Cardiac muscle cell (in vitro differentiated cells and primary cell): ENCODE measurements around the gene GLS. TPM values are rescaled to one million over a fixed set of nuclear protein-coding genes. Genes with fewer than 3 reads are reported as not detected.
"Not testable (repeated sequence)": the region's sequence is repeated elsewhere in the genome, so short reads cannot be mapped to it uniquely, and the experiment has no call there.

ENCODE experiments used
- DNase-seq, 2 donors: peaks; one replicate each; pipeline versions ENCODE4 v3.0.0 to v3.0.0-alpha.2; 2010 to 2017; ENCODE audit warnings: low read depth in 1 of 2, low spot score in 1 of 2
- H3K27ac ChIP-seq: fragments of 200-600 bp; sonication (generic); 2 replicates; pipeline ENCODE4 v1.5.1; 2016
- H3K27me3 ChIP-seq: fragments of 200-600 bp; sonication (generic); 2 replicates; pipeline ENCODE4 v1.6.0; 2016; ENCODE audit warnings: control low read depth
- H3K36me3 ChIP-seq: fragments of 200-600 bp; sonication (generic); 2 replicates; pipeline ENCODE4 v1.5.1; 2016; ENCODE audit warnings: control low read depth
- H3K4me1 ChIP-seq: fragments of 200-600 bp; sonication (generic); 2 replicates; pipeline ENCODE4 v1.8.1; 2017; ENCODE audit warnings: low read depth, mild to moderate bottlenecking, mixed run types
- H3K4me3 ChIP-seq: fragments of 200-600 bp; sonication (generic); 2 replicates; pipeline ENCODE4 v1.5.1; 2016; ENCODE audit warnings: mild to moderate bottlenecking
- H3K9me3 ChIP-seq: fragments of 200-600 bp; sonication (generic); 2 replicates; pipeline ENCODE4 v1.5.1; 2017; ENCODE audit warnings: low read depth, mild to moderate bottlenecking, control low read depth
- polyA plus RNA-seq: library from polyadenylated mRNA; unstranded; fragments of >200 nt; fragmentation: Nextera tagmentation; extraction: Ambion mirVana; gene quantifications from 2 replicates; pipeline ENCODE4 v1.2.1, GENCODE V29; 2016
- total RNA-seq: library from RNA; depleted of rRNA; stranded (reverse); fragments of >200 nt; gene quantifications from 2 replicates; pipeline ENCODE4 v1.2.3, GENCODE V29; 2016
- TF ChIP-seq, protein P1 (sequence below): IDR thresholded peaks from 2 replicates; pipeline ENCODE4 v1.5.1; 2012; ENCODE audit warnings: low read depth, mild to moderate bottlenecking, low read length

The GLS gene
- total and polyA plus RNA-seq, 2 experiments from 2014 or later, result 35.2 to 80.8 TPM

DNA sequence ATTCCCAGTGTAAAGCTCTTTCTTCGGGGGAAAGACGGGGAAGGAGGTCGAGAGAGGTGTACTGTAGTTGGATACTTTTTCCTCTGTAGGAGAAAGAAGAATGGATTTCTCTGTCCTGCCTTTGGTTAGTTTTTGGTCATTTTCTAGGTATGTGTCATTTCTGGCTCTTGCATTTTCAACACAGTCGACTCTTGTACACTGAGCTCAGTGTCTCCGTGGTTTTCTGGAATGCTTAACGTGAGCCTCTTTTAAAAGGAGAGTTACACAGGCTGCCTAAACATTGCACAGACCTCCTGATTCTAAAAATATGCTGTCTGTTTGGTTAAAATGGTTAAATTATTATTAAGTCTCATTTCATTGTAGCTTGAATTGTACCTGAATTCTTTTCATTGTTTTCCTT lies 21.8 kb upstream of the GLS start:
- Histone ChIP-seq H3K27ac (peak overlapping the region; percentile 35), H3K36me3 (no peaks in the 10 kb centered on the region), H3K27me3 (no peaks in the 10 kb centered on the region), H3K4me3 (no peak overlapping the region), H3K9me3 (no peaks in the 10 kb centered on the region), H3K4me1 (peaks cover 26% of the 10 kb centered on the region)
- TF ChIP-seq, protein P1, sequence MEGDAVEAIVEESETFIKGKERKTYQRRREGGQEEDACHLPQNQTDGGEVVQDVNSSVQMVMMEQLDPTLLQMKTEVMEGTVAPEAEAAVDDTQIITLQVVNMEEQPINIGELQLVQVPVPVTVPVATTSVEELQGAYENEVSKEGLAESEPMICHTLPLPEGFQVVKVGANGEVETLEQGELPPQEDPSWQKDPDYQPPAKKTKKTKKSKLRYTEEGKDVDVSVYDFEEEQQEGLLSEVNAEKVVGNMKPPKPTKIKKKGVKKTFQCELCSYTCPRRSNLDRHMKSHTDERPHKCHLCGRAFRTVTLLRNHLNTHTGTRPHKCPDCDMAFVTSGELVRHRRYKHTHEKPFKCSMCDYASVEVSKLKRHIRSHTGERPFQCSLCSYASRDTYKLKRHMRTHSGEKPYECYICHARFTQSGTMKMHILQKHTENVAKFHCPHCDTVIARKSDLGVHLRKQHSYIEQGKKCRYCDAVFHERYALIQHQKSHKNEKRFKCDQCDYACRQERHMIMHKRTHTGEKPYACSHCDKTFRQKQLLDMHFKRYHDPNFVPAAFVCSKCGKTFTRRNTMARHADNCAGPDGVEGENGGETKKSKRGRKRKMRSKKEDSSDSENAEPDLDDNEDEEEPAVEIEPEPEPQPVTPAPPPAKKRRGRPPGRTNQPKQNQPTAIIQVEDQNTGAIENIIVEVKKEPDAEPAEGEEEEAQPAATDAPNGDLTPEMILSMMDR, result no peak
- DNase-seq, result peak in 1 of 2 donors; percentile 75

DNA sequence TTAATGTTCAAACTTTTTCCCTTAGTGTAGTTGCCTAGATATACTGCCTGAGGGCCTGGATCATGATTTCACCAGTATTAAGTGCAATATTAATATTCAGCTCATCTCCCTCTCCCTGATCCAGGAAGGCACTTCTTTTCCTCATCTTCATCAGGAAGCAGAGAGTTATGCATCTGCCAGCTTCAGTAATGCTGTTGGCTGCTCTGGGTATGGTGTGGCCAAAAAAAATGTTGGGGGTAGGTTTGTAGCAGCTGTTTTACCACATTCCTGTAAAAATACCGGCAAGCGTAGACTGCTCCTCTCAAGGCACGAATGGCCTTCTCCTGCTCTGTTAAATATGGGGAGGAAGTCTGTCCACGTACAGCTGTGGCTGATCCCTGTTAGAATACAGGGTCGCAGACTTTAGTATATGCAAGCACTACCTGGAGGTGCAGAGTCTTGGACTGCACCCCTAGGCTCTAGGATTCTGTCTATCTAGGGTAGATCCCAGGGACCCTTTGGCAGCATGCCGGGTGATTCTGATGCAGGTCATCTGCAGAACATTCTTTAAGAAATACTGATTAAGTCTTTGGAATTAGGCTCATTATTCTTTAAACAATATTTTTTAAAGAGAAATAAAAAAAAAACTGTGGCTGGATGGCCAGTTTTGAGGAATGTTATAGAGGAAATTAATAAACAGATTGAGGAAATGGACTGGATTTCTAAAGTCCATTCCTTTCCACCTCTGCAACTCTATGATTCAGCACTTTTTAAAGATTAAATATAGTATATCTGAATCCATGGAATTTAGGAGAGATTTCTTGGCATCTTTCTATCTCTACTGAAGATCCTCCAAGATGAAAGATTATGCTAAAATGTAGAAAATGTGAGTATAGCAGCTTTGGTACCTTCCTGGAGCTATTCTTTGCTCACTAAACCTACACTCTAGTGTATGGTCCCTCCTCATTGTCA lies 21.0 kb upstream of the GLS start:
- Histone ChIP-seq H3K4me3 (no peak overlapping the region), H3K27ac (peak overlapping the region; percentile 21)
- DNase-seq, result peak in 1 of 2 donors; percentile 55

DNA sequence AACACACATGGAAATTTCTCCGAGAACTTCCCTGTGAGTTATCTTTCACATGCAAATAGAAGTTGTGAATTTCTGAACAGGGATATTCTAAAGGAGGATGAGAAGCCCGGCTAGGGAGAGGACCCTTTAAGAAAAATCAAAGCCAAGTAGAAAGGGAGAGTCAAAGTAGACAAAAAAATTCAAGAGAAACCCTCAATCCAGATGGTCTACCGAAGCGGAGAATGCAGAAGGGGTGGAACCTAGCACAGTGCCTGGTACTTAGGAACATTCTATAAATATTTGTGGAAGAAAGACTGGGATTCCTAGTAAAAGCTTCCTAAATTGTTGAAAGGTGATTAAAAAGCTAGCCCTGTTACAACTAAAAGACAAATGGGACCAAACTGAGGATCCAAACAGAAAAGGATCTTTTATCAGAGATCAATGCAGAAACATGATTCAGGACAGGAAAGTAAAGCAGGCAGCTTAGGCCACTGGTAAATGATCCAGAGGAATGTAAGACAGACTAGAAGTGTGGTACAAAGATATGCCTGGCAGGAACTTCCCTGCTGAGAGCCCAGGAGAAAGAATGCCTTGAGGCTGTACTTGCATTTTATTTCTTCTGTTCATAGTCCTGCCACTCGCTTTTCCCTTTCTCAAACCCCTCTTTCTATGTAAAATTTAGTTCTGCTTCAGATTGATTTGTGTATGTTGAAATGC lies 19.5 kb upstream of the GLS start:
- no peaks in the 10 kb centered on the region for H3K27me3 ChIP-seq
- DNase-seq, result no peak
- no peaks in the 10 kb centered on the region for H3K9me3 ChIP-seq
- no peaks in the 10 kb centered on the region for H3K36me3 ChIP-seq
- peaks cover 34% of the 10 kb centered on the region for H3K4me1 ChIP-seq
- TF ChIP-seq, protein P1, result no peak
- H3K27ac ChIP-seq, result no peak overlapping the region
- H3K4me3 ChIP-seq, result no peak overlapping the region

More for the DNA sequence above, 21.0 kb upstream of the GLS start:
- no peaks in the 10 kb centered on the region for H3K9me3 ChIP-seq
- TF ChIP-seq, protein P1, result no peak
- H3K4me1 ChIP-seq, result peaks cover 34% of the 10 kb centered on the region
- no peaks in the 10 kb centered on the region for H3K27me3 ChIP-seq
- H3K36me3 ChIP-seq, result no peaks in the 10 kb centered on the region

DNA sequence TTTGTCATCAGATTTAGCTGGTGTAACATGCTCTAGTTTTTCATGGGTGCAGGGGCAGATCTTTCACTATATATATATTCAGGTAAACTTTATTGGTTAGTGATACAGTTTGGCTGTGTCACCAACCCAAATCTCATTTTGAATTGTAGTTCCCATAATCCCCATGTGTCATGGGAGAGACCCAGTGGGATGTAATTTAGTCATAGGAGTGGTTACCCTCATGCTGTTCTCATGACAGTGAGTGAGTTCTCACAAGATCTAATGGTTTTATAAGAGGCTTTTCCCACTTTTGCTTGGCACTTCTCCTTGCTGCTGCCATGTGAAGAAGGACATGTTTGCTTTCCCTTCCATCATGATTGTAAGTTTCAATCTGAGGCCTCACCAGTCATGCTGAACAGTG lies 18.5 kb upstream of the GLS start:
- not testable (repeated sequence) for H3K36me3 ChIP-seq, H3K27me3 ChIP-seq, H3K9me3 ChIP-seq, DNase-seq, H3K27ac ChIP-seq, H3K4me3 ChIP-seq
- H3K4me1 ChIP-seq, result peaks cover 34% of the 10 kb centered on the region

DNA sequence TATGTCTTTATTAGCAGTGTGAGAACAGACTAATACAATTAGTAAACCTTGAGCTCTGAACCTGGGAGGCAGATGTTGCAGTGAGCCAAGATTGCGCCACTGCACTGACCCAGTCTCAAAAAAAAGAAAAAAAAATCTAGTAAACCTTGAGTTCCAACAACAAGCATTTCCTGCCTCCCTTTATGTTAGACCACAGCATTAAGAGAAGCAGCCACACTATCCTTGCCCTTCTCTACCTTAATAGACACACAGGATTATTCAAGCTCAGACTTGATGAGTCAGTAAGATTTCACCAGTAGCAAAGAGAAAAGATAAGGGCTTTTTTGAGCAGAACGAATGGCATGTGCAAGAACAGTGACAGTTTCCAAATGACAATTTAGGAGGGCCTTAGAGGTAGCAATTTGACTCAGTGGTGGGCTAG lies 18.0 kb upstream of the GLS start:
- TF ChIP-seq, protein P1, result no peak
- Histone ChIP-seq H3K36me3 (no peaks in the 10 kb centered on the region), H3K27ac (no peak overlapping the region), H3K4me3 (no peak overlapping the region), H3K27me3 (no peaks in the 10 kb centered on the region), H3K4me1 (peaks cover 34% of the 10 kb centered on the region), H3K9me3 (no peaks in the 10 kb centered on the region)
- DNase-seq, result peak in 1 of 2 donors; percentile 59

DNA sequence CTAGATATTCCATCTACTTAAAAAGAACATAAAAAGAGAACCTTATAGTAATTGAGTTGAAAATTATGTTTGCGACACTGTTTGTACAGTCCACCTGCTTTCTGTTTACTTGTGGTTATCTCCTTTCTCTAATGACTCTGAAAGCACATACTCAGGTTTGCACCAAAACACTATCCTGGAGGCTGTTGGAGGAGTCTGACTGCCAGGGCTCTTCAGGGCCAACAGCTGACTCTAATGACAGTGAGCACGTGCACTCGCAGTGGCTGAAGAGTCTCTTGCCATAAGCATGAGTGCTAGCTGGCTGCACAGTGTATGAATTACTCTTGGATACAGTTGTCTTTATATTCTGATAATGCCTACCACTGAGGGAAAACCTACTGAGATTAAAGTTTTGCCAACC lies 16.7 kb upstream of the GLS start:
- no peaks in the 10 kb centered on the region for H3K36me3 ChIP-seq
- no peak overlapping the region for H3K27ac ChIP-seq
- TF ChIP-seq, protein P1, result no peak
- H3K27me3 ChIP-seq, result no peaks in the 10 kb centered on the region
- peak in 1 of 2 donors; percentile 27 for DNase-seq
- H3K4me3 ChIP-seq, result no peak overlapping the region
- no peaks in the 10 kb centered on the region for H3K9me3 ChIP-seq
- H3K4me1 ChIP-seq, result peaks cover 27% of the 10 kb centered on the region
